GM12872 (cell line): ENCODE measurements around the gene NPR2.

Source experiments
- CTCF ChIP-seq: IDR thresholded peaks from 3 replicates; pipeline ENCODE4 v1.5.1; 2011; ENCODE audit warnings: low read depth, mild to moderate bottlenecking, low read length, moderate library complexity; ENCODE audit not compliant: insufficient read depth

NPR2 gene

GRCh38 chr9:35748858-35749514, 42.4 kb upstream of the NPR2 start, which contains the start of the genes GBA2 and RGP1:
Gene GBA2, minus strand, starts transcription at chr9:35749228. Its CDS starts 524 bp downstream, at chr9:35748704.
Gene RGP1, plus strand, starts transcription at chr9:35749287. Its CDS starts 469 bp downstream, at chr9:35749756.
- no peak for TF ChIP-seq CTCF

GRCh38 chr9:35749515-35750255, 41.7 kb upstream of the NPR2 start:
- TF ChIP-seq CTCF, result no peak

GRCh38 chr9:35750256-35750531, 41.2 kb upstream of the NPR2 start:
- no peak for TF ChIP-seq CTCF

GRCh38 chr9:35753466-35753865, 37.9 kb upstream of the NPR2 start:
- TF ChIP-seq CTCF, result no peak

GRCh38 chr9:35754264-35754663, 37.1 kb upstream of the NPR2 start, which contains the start of gene MSMP:
Gene MSMP, minus strand, starts transcription at chr9:35754276. Its CDS starts 147 bp downstream, at chr9:35754129.
- TF ChIP-seq CTCF, result no peak

GRCh38 chr9:35755071-35755470, 36.3 kb upstream of the NPR2 start:
- TF ChIP-seq CTCF, result no peak

GRCh38 chr9:35756275-35757225, 34.8 kb upstream of the NPR2 start:
- TF ChIP-seq CTCF, result peak; percentile 92
